Measurements from ENCODE around the gene CNTNAP2. TPM values are rescaled to one million over a fixed set of nuclear protein-coding genes. Genes with fewer than 3 reads are reported as not detected.

CNTNAP2 gene
- total RNA-seq, 1 donor from 2014 or later: 0.27 TPM

DNA sequence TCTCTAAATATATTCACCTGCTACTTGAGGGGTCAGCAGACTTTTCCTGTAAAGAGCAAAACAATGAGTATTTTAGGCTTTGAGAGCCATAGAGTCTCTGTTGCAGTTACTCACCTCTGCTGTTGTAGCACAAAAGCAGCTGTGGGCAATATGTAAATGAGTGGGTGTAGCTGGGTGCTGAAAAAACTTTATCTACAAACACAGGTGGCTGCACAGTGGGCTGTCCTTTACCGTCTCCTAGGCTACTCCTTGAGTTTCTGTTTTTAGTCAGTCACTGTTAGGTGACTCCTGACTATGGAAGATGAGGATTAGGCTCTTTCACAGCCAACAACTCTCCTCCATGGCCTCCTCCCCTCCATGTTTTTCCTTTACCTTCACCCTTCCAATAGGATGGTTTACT lies 2187.9 kb downstream of the CNTNAP2 start:
- H3K9me3 Mint-ChIP-seq (ENCODE audit: low read depth): peaks cover 3% of the 10 kb centered on the region
- H3K27ac Mint-ChIP-seq (ENCODE audit: unreplicated experiment): no peak overlapping the region
- TF ChIP-seq, protein P1, sequence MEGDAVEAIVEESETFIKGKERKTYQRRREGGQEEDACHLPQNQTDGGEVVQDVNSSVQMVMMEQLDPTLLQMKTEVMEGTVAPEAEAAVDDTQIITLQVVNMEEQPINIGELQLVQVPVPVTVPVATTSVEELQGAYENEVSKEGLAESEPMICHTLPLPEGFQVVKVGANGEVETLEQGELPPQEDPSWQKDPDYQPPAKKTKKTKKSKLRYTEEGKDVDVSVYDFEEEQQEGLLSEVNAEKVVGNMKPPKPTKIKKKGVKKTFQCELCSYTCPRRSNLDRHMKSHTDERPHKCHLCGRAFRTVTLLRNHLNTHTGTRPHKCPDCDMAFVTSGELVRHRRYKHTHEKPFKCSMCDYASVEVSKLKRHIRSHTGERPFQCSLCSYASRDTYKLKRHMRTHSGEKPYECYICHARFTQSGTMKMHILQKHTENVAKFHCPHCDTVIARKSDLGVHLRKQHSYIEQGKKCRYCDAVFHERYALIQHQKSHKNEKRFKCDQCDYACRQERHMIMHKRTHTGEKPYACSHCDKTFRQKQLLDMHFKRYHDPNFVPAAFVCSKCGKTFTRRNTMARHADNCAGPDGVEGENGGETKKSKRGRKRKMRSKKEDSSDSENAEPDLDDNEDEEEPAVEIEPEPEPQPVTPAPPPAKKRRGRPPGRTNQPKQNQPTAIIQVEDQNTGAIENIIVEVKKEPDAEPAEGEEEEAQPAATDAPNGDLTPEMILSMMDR (IDR thresholded peaks at IDR 0.05): no peak
- H3K4me1 Mint-ChIP-seq (ENCODE audit: low read depth): peaks cover 19% of the 10 kb centered on the region
- H3K36me3 Mint-ChIP-seq (ENCODE audit: low read depth): no peaks in the 10 kb centered on the region
- H3K4me3 Mint-ChIP-seq (ENCODE audit: unreplicated experiment): no peak overlapping the region
- no peaks in the 10 kb centered on the region for H3K27me3 Mint-ChIP-seq (ENCODE audit: low read depth)
- DNase-seq (ENCODE audit: low spot score): no peak

DNA sequence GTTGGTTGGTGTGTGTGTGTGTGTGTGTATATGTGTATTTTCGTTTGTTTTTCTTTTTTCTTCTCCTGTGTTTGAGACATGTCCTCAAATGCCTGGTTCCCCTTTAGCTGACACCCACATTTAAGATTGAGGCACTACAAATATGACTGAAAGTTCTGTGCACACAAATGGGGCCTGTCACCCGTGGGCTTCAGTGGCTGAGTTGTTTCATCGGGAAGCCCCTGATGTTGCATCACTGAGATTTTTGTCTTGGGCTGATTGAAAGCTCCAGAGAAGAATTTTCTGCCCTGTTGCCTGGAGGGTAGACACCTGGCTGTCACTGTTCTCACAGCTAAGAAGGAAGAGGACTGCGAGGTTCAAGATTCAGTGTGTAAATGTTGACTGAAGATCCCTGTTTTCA lies 2190.2 kb downstream of the CNTNAP2 start:
- no peak overlapping the region for H3K4me3 Mint-ChIP-seq (ENCODE audit: unreplicated experiment)
- peaks cover 19% of the 10 kb centered on the region for H3K4me1 Mint-ChIP-seq (ENCODE audit: low read depth)

DNA sequence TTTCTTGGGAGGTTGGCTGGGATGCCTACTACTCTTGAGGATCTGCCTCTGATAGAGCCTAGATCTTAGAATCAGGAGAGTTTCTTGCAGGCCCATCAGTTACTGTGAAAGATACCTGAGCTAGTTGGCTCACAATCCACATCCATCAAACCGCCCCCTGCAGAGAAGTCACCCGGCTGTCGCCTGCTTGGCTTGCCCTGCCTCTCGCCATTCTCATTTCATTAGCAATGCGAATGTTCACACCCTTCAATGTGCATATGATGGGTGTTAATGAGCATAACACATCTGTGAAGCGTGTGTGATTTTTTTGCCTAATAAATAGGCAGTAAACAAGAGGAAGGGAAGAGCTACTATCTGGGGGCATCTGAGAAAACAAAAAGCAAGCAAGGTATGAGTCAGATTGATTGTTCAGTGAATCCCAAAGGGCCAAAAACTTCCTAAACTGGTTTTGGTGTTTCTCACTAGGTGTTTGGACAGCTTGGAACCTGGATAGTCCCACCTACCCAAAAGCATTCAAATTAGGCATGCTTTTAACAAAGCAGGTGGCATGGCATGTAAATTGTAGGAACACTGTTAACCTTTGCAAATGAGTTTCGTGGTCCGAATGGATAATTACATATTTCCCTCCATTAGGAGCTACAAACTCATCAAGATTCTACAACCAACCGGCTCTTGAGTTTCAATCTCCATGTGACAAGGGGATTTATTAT lies 2201.7 kb downstream of the CNTNAP2 start:
- peaks cover 4% of the 10 kb centered on the region for H3K27me3 Mint-ChIP-seq (ENCODE audit: low read depth)
- H3K36me3 Mint-ChIP-seq (ENCODE audit: low read depth): no peaks in the 10 kb centered on the region
- no peaks in the 10 kb centered on the region for H3K9me3 Mint-ChIP-seq (ENCODE audit: low read depth)
- TF ChIP-seq, protein P1 (IDR thresholded peaks at IDR 0.05): no peak
- DNase-seq (ENCODE audit: low spot score): no peak
- H3K27ac Mint-ChIP-seq (ENCODE audit: unreplicated experiment): no peak overlapping the region
- H3K4me3 Mint-ChIP-seq (ENCODE audit: unreplicated experiment): no peak overlapping the region
- H3K4me1 Mint-ChIP-seq (ENCODE audit: low read depth): no peaks in the 10 kb centered on the region

More for the DNA sequence above, 2190.2 kb downstream of the CNTNAP2 start:
- Mint-ChIP-seq H3K36me3 (ENCODE audit: low read depth) (no peaks in the 10 kb centered on the region), H3K9me3 (ENCODE audit: low read depth) (peaks cover 3% of the 10 kb centered on the region), H3K27me3 (ENCODE audit: low read depth) (no peaks in the 10 kb centered on the region), H3K27ac (ENCODE audit: unreplicated experiment) (no peak overlapping the region)
- TF ChIP-seq, protein P1 (IDR thresholded peaks at IDR 0.05): no peak
- no peak for DNase-seq (ENCODE audit: low spot score)

DNA sequence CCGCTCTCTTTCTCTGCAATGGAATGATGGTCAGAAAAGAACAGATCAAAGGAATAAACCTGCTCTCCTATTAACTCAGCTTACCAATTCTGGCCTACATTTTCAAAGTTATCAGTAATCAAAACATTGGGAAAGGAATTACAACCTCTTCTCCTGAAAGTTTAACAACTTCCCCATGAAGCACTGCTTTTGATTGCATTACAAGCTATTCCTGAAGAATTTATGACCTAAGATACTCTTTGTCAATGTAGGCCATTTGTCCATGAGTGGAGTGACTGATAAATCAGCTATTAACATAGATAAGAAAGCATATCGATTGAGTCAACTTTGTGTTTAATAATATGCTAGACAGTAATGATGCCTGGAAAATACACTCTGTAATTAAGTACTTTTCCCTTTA lies 2202.2 kb downstream of the CNTNAP2 start:
- DNase-seq (ENCODE audit: low spot score): no peak
- Mint-ChIP-seq H3K36me3 (ENCODE audit: low read depth) (no peaks in the 10 kb centered on the region), H3K27me3 (ENCODE audit: low read depth) (peaks cover 3% of the 10 kb centered on the region), H3K27ac (ENCODE audit: unreplicated experiment) (no peak overlapping the region), H3K4me1 (ENCODE audit: low read depth) (no peaks in the 10 kb centered on the region), H3K4me3 (ENCODE audit: unreplicated experiment) (no peak overlapping the region), H3K9me3 (ENCODE audit: low read depth) (no peaks in the 10 kb centered on the region)
- TF ChIP-seq, protein P1 (IDR thresholded peaks at IDR 0.05): no peak

DNA sequence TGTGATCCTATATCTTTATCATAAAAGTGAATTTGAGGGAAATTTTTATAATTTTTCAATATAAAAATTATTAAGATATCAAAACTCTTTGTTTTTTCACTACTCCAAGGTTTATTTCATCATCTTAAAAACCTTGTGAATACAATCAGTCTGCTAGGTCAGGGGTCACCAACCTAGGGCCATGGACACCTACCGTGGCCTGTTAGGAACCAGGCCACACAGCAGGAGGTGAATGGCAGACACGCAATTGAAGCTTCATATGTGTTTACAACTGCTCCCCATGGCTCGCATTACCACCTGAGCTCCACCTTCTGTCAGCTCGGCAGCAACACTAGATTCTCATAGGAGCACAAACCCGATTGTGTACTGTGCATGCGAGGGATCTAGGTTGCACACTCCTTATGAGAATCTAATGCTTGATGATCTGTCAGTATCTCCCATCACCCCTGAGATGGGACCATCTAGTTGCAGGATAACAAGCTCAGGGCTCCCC lies 2202.8 kb downstream of the CNTNAP2 start:
- Mint-ChIP-seq H3K4me1 (ENCODE audit: low read depth) (no peaks in the 10 kb centered on the region), H3K27me3 (ENCODE audit: low read depth) (peaks cover 2% of the 10 kb centered on the region)

More for the DNA sequence above, 2202.8 kb downstream of the CNTNAP2 start:
- no peak overlapping the region for H3K4me3 Mint-ChIP-seq (ENCODE audit: unreplicated experiment)
- H3K9me3 Mint-ChIP-seq (ENCODE audit: low read depth): no peaks in the 10 kb centered on the region
- no peak for DNase-seq (ENCODE audit: low spot score)
- TF ChIP-seq, protein P1 (IDR thresholded peaks at IDR 0.05): no peak
- H3K36me3 Mint-ChIP-seq (ENCODE audit: low read depth): no peaks in the 10 kb centered on the region
- no peak overlapping the region for H3K27ac Mint-ChIP-seq (ENCODE audit: unreplicated experiment)
